Activated naive CD8-positive, alpha-beta T cell (primary cell): ENCODE data around the gene DOCK1.
"Not testable (repeated sequence)": the region's sequence is repeated elsewhere in the genome, so short reads cannot be mapped to it uniquely, and the experiment has no call there.

ENCODE experiments used
- H3K27ac Mint-ChIP-seq: one replicate; pipeline ENCODE4 v1.8.0; 2021; ENCODE audit warnings: mixed read lengths
- H3K27me3 Mint-ChIP-seq: one replicate; pipeline ENCODE4 v1.8.0; 2021; ENCODE audit warnings: mixed read lengths
- H3K36me3 Mint-ChIP-seq: one replicate; pipeline ENCODE4 v1.8.0; 2021; ENCODE audit warnings: mixed read lengths
- H3K4me1 Mint-ChIP-seq: one replicate; pipeline ENCODE4 v1.8.0; 2021; ENCODE audit warnings: low read depth, mixed read lengths
- H3K4me3 Mint-ChIP-seq: one replicate; pipeline ENCODE4 v1.8.0; 2021; ENCODE audit warnings: mild to moderate bottlenecking, mixed read lengths
- H3K9me3 Mint-ChIP-seq: one replicate; pipeline ENCODE4 v1.8.0; 2021; ENCODE audit warnings: low read depth, mixed read lengths

DOCK1 gene

DNA sequence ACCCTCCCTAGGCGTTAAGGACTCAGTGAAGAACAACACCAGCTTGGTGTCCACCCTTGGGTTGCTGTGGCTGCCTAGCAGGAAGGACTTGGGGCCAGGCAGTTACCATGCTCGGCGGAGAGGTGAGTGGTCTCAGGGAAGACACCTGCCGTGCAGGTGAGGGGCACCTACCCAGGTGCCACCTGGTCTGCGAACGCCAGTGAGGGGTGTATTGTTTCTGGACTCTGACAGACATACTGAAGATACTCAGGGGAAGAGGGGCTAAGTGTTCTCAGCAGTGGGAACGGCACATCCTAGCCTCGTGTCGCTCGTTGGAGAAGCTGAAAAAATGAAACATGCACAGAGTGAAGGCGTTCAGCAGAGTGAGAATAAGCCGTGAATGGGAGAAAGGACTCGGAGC lies 22.6 kb downstream of the DOCK1 start:
- Mint-ChIP-seq H3K27ac (no peak overlapping the region), H3K27me3 (no peaks in the 10 kb centered on the region)

DNA sequence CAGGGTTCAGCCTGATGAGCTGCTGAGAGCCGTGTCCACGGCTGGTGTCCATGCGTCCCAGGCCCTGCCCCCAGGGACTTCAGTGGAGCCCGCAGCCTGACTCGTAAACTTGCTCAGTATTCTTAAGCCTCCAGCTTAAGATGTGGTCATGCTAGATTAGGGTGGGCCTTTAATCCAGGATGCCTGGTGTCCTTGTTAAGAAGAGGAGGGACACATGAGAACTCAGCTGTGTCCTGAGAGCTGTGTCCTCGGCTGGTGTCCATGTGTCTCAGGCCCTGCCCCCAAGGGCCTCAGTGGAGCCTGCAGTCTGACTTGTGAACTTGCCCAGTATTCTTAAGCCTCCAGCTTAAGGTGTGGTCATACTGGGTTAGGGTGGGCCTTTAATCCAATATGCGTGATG lies 23.0 kb downstream of the DOCK1 start:
- no peaks in the 10 kb centered on the region for H3K9me3 Mint-ChIP-seq
- H3K27ac Mint-ChIP-seq: no peak overlapping the region
- H3K4me1 Mint-ChIP-seq: no peaks in the 10 kb centered on the region
- no peak overlapping the region for H3K4me3 Mint-ChIP-seq
- no peaks in the 10 kb centered on the region for H3K27me3 Mint-ChIP-seq
- H3K36me3 Mint-ChIP-seq: no peaks in the 10 kb centered on the region

More for the DNA sequence above, 22.6 kb downstream of the DOCK1 start:
- H3K4me3 Mint-ChIP-seq: no peak overlapping the region
- H3K4me1 Mint-ChIP-seq: no peaks in the 10 kb centered on the region
- H3K9me3 Mint-ChIP-seq: no peaks in the 10 kb centered on the region
- H3K36me3 Mint-ChIP-seq: no peaks in the 10 kb centered on the region

DNA sequence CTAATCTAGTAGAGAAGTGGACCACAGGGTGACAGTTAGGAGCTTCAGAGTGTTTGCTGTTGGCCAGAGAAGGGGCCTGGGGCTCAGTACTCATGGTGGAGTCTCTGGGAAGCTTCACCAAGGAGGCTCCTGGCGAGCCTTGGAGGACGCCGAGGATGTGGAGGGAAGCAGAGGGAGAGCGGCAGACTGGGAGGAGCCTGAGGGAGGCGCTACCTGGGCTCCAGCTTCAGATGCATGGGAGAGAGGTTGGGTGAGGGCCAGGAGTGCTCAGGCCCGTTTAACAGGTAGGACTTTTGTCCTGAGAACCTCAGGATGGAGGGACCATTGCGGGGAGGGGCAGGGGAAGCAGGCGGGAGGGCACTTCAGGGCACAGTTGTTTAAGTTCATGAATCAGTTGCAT lies 24.2 kb downstream of the DOCK1 start:
- Mint-ChIP-seq H3K9me3 (no peaks in the 10 kb centered on the region), H3K27ac (no peak overlapping the region), H3K4me3 (no peak overlapping the region), H3K36me3 (no peaks in the 10 kb centered on the region), H3K27me3 (no peaks in the 10 kb centered on the region), H3K4me1 (no peaks in the 10 kb centered on the region)

DNA sequence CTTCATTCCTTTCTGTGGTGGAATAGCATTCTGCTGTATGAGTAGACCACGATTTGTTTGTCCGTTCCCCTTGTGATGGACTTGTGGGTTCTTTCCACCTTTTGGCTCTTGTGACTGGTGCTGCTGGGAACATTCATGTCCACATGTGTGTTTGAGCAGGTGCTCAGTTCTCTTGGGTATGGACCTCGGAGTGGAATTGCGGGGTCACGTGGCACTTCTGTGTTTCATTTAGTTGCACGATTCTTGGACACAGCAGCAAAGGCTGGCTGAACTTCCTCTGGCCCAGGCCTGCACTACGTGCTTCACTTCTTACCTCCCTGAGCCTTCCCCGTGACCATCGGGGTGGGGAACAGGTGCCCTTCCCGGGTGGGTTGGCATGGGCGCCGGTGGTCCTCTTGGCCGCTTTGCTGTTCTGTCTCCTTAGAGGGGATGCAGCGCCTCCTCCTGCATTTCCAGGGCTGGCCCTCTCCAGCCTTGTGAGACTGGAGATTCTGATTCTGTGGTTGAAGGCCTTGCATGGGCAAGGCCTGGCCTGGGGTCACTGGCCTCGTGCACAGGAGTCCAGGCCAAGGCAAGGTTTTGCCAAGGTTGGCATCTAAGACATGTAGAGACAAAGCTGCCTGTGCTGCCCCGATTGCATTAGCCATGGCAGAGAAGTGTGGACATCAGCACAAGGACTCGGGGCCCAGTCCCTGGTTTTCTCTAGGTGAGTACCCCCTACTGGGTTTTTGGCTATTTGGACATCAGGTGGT lies 25.1 kb downstream of the DOCK1 start:
- H3K4me1 Mint-ChIP-seq: no peaks in the 10 kb centered on the region
- no peak overlapping the region for H3K27ac Mint-ChIP-seq
- no peaks in the 10 kb centered on the region for H3K36me3 Mint-ChIP-seq
- no peaks in the 10 kb centered on the region for H3K27me3 Mint-ChIP-seq
- H3K4me3 Mint-ChIP-seq: no peak overlapping the region
- H3K9me3 Mint-ChIP-seq: no peaks in the 10 kb centered on the region

- no peak overlapping the region for H3K27ac Mint-ChIP-seq
- no peaks in the 10 kb centered on the region for H3K27me3 Mint-ChIP-seq
- H3K9me3 Mint-ChIP-seq: no peaks in the 10 kb centered on the region
- H3K4me1 Mint-ChIP-seq: no peaks in the 10 kb centered on the region
- no peak overlapping the region for H3K4me3 Mint-ChIP-seq
- no peaks in the 10 kb centered on the region for H3K36me3 Mint-ChIP-seq
Measured at GRCh38 chr10:126930883-126931503, 25.8 kb downstream of the DOCK1 start.

DNA sequence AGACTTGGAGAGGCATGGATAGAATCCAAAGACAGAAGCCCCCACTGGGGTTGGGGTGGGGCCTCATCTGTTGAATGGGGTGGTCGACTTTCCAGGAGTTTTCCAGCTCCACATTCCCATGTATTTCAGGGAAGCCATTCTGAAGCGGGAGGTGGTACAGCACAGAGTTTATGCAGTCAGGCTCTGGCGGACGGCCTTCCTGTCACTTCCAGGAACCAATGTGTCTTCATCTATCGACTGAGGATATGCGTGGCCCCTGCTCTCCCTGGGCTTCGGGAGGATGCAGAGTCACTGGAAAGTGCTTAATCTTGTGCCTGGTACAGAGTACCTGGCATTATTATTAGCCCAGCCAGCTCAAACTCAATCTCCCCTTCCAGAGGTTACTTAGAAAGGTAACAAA lies 26.3 kb downstream of the DOCK1 start:
- H3K4me3 Mint-ChIP-seq: no peak overlapping the region
- H3K36me3 Mint-ChIP-seq: no peaks in the 10 kb centered on the region
- no peaks in the 10 kb centered on the region for H3K9me3 Mint-ChIP-seq
- no peaks in the 10 kb centered on the region for H3K27me3 Mint-ChIP-seq
- no peaks in the 10 kb centered on the region for H3K4me1 Mint-ChIP-seq
- H3K27ac Mint-ChIP-seq: no peak overlapping the region

DNA sequence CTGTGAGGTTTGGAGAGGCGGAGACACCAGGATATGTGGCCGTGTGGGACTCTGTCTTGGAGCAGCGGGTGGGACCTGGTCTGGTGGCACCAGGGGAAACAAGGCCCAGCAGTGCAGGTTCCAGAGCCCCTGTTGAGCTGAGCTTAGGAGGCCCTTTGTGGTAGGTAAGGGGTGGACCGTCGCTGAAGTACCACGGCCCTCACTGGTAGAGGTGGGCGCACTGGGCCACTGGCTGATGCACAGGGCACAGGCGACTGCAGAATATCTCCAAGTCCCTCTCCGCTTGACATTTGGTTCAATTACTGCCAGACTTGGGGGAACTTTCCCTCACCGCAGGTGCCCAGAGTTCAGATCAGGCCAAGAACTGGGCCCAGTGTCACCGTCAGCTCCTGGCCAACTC lies 27.3 kb downstream of the DOCK1 start:
- Mint-ChIP-seq H3K9me3 (no peaks in the 10 kb centered on the region), H3K27me3 (no peaks in the 10 kb centered on the region), H3K27ac (no peak overlapping the region), H3K4me1 (no peaks in the 10 kb centered on the region), H3K36me3 (no peaks in the 10 kb centered on the region), H3K4me3 (no peak overlapping the region)

DNA sequence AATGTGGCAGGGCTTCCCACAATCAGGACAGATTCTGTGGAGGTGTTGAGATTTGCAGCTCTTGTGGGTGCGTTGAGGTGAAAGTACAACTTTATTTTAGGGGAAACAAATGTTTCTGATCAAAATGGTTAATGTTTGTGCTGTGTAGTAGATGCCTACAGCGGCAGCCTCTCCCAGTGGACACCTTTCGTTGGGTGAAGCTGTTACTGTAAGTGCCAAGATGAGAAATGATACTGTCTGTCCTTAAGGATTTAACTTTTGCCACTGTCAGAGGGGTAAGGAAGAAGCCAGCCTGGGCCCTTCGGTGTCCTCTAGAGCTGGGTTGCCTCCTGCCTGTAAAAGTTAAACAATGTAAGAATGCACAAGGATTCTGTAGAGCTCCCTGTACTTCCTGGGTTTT lies 27.9 kb downstream of the DOCK1 start:
- Mint-ChIP-seq H3K36me3 (no peaks in the 10 kb centered on the region), H3K27me3 (no peaks in the 10 kb centered on the region), H3K4me3 (no peak overlapping the region), H3K9me3 (no peaks in the 10 kb centered on the region), H3K4me1 (no peaks in the 10 kb centered on the region), H3K27ac (no peak overlapping the region)

DNA sequence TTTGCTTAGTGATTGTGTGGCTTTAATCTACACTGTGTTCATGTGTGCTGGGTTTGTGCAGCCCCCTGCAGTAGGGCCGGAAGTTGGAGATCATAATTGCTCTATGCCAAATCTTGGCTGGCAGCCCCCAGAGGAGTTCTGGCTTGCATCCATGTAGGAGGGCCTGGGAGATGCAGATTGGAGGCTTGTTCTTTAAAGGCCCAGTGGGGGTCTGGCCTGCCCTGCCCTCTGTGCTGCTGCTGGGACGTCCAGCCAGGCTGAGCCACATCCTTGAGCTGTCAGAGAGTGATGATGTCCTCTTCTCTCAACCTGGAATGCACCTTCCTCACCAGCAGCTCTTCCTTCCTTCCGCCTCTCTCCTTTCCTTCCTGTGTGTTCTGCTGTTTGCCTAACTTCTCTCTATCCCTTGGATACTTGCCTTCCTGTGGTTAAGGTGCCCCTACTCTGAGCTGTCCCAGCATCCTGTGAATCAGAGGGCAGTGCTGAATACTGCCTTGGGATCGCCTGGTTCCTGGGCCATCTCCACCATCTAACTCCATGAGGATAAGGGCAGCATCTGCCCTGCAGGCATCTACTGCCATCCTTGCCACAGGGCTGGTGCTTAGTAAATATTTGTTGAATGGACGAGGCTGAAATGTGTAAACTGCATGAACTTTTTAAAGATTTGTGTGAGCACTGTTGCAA lies 30.2 kb downstream of the DOCK1 start:
- no peaks in the 10 kb centered on the region for H3K9me3 Mint-ChIP-seq
- no peak overlapping the region for H3K4me3 Mint-ChIP-seq
- no peaks in the 10 kb centered on the region for H3K36me3 Mint-ChIP-seq
- no peaks in the 10 kb centered on the region for H3K4me1 Mint-ChIP-seq
- no peaks in the 10 kb centered on the region for H3K27me3 Mint-ChIP-seq
- H3K27ac Mint-ChIP-seq: no peak overlapping the region

DNA sequence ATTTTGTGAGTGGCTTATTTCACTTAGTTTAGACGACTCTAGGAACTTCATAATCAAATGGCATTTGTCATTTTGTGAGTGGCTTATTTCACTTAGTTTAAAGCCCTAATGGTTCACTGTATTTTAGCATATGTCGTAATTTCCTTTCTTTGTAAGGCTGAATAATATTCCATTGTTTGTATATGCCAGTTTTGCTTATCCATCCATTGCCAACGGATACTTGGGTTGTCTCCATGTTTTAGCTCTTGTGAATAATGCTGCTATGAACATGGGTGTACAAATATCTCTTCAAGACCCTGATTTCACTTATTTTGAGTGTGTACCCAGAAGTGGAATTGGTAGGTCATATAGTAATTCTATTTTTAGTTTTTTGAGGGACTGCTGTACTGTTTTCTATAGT lies 31.8 kb downstream of the DOCK1 start:
- Mint-ChIP-seq H3K36me3 (no peaks in the 10 kb centered on the region), H3K4me1 (no peaks in the 10 kb centered on the region), H3K4me3 (no peak overlapping the region), H3K27me3 (no peaks in the 10 kb centered on the region), H3K27ac (no peak overlapping the region), H3K9me3 (no peaks in the 10 kb centered on the region)

- not testable (repeated sequence) for H3K4me1 Mint-ChIP-seq, H3K4me3 Mint-ChIP-seq, H3K9me3 Mint-ChIP-seq, H3K27me3 Mint-ChIP-seq, H3K27ac Mint-ChIP-seq, H3K36me3 Mint-ChIP-seq
Measured at GRCh38 chr10:126938121-126938520, 32.9 kb downstream of the DOCK1 start.

GRCh38 chr10:126939706-126940105 lies 34.5 kb downstream of the DOCK1 start:
- Mint-ChIP-seq H3K27me3 (no peaks in the 10 kb centered on the region), H3K27ac (no peak overlapping the region), H3K4me1 (no peaks in the 10 kb centered on the region), H3K36me3 (no peaks in the 10 kb centered on the region), H3K9me3 (no peaks in the 10 kb centered on the region), H3K4me3 (no peak overlapping the region)

DNA sequence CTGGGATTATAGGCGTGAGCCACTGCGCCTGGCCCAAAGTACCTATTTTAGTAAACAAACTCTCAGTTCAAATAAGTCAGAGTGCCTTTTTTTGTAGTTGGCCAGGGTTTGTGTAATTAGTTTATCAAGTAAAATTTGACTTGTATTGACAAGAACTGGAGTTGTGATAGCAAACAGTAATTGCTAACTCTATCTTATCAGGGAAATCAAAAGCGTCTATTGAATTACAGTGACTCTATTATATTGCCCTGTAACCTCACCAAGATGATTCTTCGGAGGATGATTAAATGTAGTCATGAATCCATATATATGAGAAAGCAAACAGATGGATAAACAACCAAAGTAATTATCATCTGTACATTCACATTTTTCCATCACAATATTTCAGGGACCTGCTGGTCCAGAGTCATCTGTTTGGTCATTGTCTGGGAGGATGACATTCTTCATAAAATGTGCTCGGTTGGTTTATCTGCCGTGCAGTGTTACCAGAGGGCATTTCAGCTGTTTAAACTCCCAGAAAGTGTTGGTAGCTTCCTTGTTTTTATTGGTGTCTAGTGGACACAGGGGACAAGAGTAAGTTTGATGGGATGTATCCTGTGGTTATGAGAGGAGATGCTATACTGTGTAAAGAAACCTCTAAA lies 35.6 kb downstream of the DOCK1 start:
- no peaks in the 10 kb centered on the region for H3K9me3 Mint-ChIP-seq
- no peaks in the 10 kb centered on the region for H3K4me1 Mint-ChIP-seq
- H3K27me3 Mint-ChIP-seq: no peaks in the 10 kb centered on the region
- H3K36me3 Mint-ChIP-seq: no peaks in the 10 kb centered on the region
- H3K4me3 Mint-ChIP-seq: no peak overlapping the region
- no peak overlapping the region for H3K27ac Mint-ChIP-seq

DNA sequence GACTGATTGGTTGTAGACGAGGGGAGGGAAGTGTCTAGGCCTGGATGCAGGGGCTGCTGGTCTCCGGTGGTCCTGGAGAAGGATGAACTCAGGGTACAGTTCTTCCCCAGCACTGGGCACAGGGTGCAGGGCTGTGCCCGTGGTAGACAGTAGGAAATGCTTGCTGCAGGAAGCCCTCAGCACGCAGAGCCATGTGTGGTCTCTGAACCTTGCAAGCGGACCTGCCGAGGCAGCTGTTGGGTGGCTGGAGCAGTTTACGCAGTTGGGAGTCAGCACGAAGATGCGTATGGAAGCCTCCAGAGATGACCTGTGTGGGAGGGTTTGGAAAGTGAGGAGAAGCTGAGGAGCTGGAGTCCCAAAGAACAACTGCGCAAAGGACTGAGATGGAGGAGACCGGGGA lies 39.0 kb downstream of the DOCK1 start:
- no peak overlapping the region for H3K4me3 Mint-ChIP-seq

DNA sequence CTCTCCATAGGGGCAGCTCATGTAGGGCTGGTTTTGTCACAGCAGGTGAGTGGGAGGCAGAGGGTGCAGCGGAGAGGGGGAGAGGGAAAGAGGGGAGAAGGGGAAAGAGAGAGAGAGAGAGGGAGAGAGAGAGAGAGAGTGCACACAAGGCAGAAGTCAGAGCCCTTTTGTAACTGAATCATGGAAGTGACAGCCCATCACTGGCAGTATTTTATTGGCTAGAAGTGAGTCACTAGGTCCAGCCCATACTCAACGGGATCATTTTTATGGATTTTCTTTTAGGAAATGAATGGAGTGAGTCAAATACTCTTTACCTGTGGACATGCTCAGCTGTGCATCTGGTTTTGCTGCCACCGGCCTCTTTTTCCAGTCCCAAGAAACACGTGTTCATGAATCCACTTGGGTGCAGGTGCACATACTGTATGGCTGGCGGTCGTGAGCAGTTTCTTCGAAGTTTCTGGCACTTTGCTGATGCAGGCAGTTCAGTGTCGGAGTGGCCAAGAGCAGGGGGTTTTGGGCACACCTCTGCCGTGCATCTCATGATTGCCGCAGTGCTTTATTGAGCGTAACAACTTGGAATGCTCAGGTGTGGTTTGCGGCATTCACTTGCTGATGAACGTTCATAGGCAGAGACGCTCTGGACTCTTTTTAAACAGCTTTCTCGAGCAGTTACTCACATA lies 40.3 kb downstream of the DOCK1 start:
- Mint-ChIP-seq H3K4me3 (no peak overlapping the region), H3K4me1 (no peaks in the 10 kb centered on the region), H3K27me3 (no peaks in the 10 kb centered on the region), H3K27ac (no peak overlapping the region), H3K36me3 (no peaks in the 10 kb centered on the region), H3K9me3 (no peaks in the 10 kb centered on the region)

More for the DNA sequence above, 39.0 kb downstream of the DOCK1 start:
- Mint-ChIP-seq H3K36me3 (no peaks in the 10 kb centered on the region), H3K4me1 (no peaks in the 10 kb centered on the region), H3K27me3 (no peaks in the 10 kb centered on the region), H3K9me3 (no peaks in the 10 kb centered on the region), H3K27ac (no peak overlapping the region)
